GM19238 (cell line): Measurements from ENCODE around the gene XRN1.

Experiments used
- DNase-seq: peaks from one replicate; pipeline ENCODE4 v3.0.0; 2011; ENCODE audit warnings: low spot score; ENCODE audit not compliant: insufficient read length

XRN1 gene

GRCh38 chr3:142273501-142273900, 174.3 kb downstream of the XRN1 start:
- DNase-seq: no peak

GRCh38 chr3:142272200-142272891, 175.5 kb downstream of the XRN1 start:
- no peak for DNase-seq

- DNase-seq: no peak
Measured at GRCh38 chr3:142270407-142270806, 177.4 kb downstream of the XRN1 start.

- DNase-seq: no peak
Measured at GRCh38 chr3:142269767-142270166, 178.1 kb downstream of the XRN1 start.

- no peak for DNase-seq
Measured at GRCh38 chr3:142268426-142268825, 179.4 kb downstream of the XRN1 start.

- no peak for DNase-seq
Measured at GRCh38 chr3:142267269-142267668, 180.6 kb downstream of the XRN1 start.

GRCh38 chr3:142263112-142263511, 184.7 kb downstream of the XRN1 start:
- no peak for DNase-seq

- DNase-seq: no peak
Measured at GRCh38 chr3:142259359-142259758, 188.5 kb downstream of the XRN1 start.

- DNase-seq: no peak
Measured at GRCh38 chr3:142256712-142257333, 191.0 kb downstream of the XRN1 start.
